ENCODE results near the gene ATP5ME. TPM values are rescaled to one million over a fixed set of nuclear protein-coding genes. Genes with fewer than 3 reads are reported as not detected.
A peak's percentile ranks its signal among the peaks of the same experiment; 100 is the strongest.

Gene ATP5ME
- total and polyA plus RNA-seq, 2 of the 13 experiments (the other 11 are each of a cell fraction or from before 2014, with no cell fraction given) = 305 to 753 TPM

- H3K36me3 ChIP-seq (replicated peaks in 1 of 2; ENCODE audit: control insufficient read depth in 1 of 2, insufficient read depth in 2 of 2, low read length in 2 of 2) = no peaks in the 10 kb centered on the region
- no peaks in the 10 kb centered on the region for H3K9me3 ChIP-seq (ENCODE audit: low read length)
- peaks cover 83% of the 10 kb centered on the region for H3K4me1 ChIP-seq (ENCODE audit: insufficient read depth, low read length)
- no peak for ATAC-seq
- no peak overlapping the region for H3K9ac ChIP-seq (ENCODE audit: insufficient read depth, low read depth, low read length)
- no peaks in the 10 kb centered on the region for H3K27me3 ChIP-seq (ENCODE audit: control insufficient read depth in 1 of 2, insufficient read depth in 2 of 2, low read length in 2 of 2)
- no peaks in the 10 kb centered on the region for H4K20me1 ChIP-seq (ENCODE audit: insufficient read depth, low read length)
- peaks cover 8% of the 10 kb centered on the region for H3K79me2 ChIP-seq (ENCODE audit: insufficient read depth, low read length)
- ChIA-PET CTCF (ENCODE audit: low intra/inter-chr PET ratio, low total read pairs) (no interaction called here), POLR2A (interaction anchor here (1.3 kb wide), 1 partner anchor 8 kb away, joined by 7 read pairs; no protein-coding TSS in a partner anchor)
- H3K4me2 ChIP-seq (ENCODE audit: low read depth, low read length) = peak overlapping the region; percentile 91
- in situ Hi-C loops (cut with HindIII; ENCODE audit: extremely low pct_ligation_motif_present, low pct_unique_long_range_greater_than_20kb) = no loop called here
- no peak overlapping the region for H3K27ac ChIP-seq (ENCODE audit: extremely low read length, insufficient read depth, low read length)
- no peak for DNase-seq (ENCODE audit: low spot score)
- FAIRE-seq = no peak
- H2AFZ ChIP-seq (ENCODE audit: low read length) = no peak overlapping the region
- peak overlapping the region in 1 of 3 experiments; percentile 14; a peak in 1 of 6 replicates for H3K4me3 ChIP-seq (replicated peaks in 1 of 3; ENCODE audit: insufficient read depth in 1 of 3, low read depth in 2 of 3, low read length in 3 of 3)
- WGBS (ENCODE audit: low lambda C conversion rate) = 71% methylated on average over 7 of the region's 13 CpGs
- no TSS peak for BruUV-seq (replicated peaks)
- intact Hi-C loops (cut with micrococcal nuclease; ENCODE audit: unreplicated experiment) = loop anchor here (10.0 kb wide), 1 partner anchor 204 kb away; no protein-coding TSS in a partner anchor
- TF ChIP-seq POLR2AphosphoS2 (IDR thresholded peaks at IDR 0.05; ENCODE audit: low read depth, low read length) (no peak), FOXO1 (CRISPR knock-in tag; IDR thresholded peaks at IDR 0.05) (no peak), ZNF768 (CRISPR knock-in tag; IDR thresholded peaks at IDR 0.05) (no peak), SPEN (CRISPR knock-in tag; IDR thresholded peaks at IDR 0.05; ENCODE audit: low read depth) (no peak), SSRP1 (CRISPR knock-in tag; IDR thresholded peaks at IDR 0.05) (no peak), ZNF720 (CRISPR knock-in tag; IDR thresholded peaks at IDR 0.05) (no peak), ZFP36 (IDR thresholded peaks at IDR 0.05; ENCODE audit: borderline replicate concordance, low read depth, low read length, partially characterized antibody) (no peak), PHF8 (CRISPR knock-in tag; IDR thresholded peaks at IDR 0.05) (no peak), HNF4A (CRISPR knock-in tag; IDR thresholded peaks at IDR 0.05) (no peak), HOMEZ (CRISPR knock-in tag; IDR thresholded peaks at IDR 0.05; ENCODE audit: low read depth) (no peak), HHEX (CRISPR knock-in tag; IDR thresholded peaks at IDR 0.05) (no peak), ATF7-NPFF (CRISPR knock-in tag; IDR thresholded peaks at IDR 0.05; ENCODE audit: low read depth) (no peak), STAG1 (CRISPR knock-in tag; IDR thresholded peaks at IDR 0.05) (no peak), BRCA1 (CRISPR knock-in tag; IDR thresholded peaks at IDR 0.05) (no peak), NFYC (CRISPR knock-in tag; IDR thresholded peaks at IDR 0.05) (no peak), GABPB1 (CRISPR knock-in tag; IDR thresholded peaks at IDR 0.05) (0 out of 2 replicates have a peak, but pooled peaks have one; percentile 13), AKAP8 (CRISPR knock-in tag; IDR thresholded peaks at IDR 0.05) (no peak), RXRA (CRISPR knock-in tag; IDR thresholded peaks at IDR 0.05) (no peak), ZNF574 (CRISPR knock-in tag; IDR thresholded peaks at IDR 0.05) (0 out of 2 replicates have a peak, but pooled peaks have one; percentile 19), ARNT2 (CRISPR knock-in tag; IDR thresholded peaks at IDR 0.05; ENCODE audit: low read depth) (no peak), NFRKB (IDR thresholded peaks at IDR 0.05) (no peak), AGO2 (optimal IDR thresholded peaks at IDR 0.05; ENCODE audit: low read depth, low read length) (peak; percentile 81), ZNF274 (CRISPR knock-in tag; IDR thresholded peaks at IDR 0.05) (no peak), ZNF790 (CRISPR knock-in tag; IDR thresholded peaks at IDR 0.05; ENCODE audit: borderline replicate concordance) (no peak)
These were observed 5.0 kb upstream of the ATP5ME start for GRCh38 chr4:679104-679481.

Measured in HepG2 (cell line).